ENCODE measurements around the gene MAP2K2.

DNA sequence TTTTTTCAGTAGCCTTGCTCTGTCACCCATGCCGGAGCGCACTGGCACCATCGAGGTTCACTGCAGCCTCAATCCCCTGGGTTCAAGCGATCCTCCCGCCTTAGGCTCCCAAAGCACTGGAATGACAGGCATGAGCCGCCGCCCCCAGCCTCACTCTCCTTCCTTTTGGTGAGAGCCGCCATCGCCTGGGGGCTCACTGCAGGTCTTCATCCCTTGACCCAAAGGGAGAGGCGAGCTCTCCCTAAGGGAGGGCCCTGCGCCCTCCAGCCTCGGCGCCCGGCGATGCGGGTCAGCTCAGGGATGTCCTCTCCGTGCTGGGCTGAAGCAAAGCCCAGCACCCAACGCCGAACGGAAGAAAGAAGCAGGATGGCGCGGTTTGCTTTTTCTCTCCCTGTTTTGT lies 34.0 kb downstream of the MAP2K2 start:
- TF ChIP-seq, protein P1, sequence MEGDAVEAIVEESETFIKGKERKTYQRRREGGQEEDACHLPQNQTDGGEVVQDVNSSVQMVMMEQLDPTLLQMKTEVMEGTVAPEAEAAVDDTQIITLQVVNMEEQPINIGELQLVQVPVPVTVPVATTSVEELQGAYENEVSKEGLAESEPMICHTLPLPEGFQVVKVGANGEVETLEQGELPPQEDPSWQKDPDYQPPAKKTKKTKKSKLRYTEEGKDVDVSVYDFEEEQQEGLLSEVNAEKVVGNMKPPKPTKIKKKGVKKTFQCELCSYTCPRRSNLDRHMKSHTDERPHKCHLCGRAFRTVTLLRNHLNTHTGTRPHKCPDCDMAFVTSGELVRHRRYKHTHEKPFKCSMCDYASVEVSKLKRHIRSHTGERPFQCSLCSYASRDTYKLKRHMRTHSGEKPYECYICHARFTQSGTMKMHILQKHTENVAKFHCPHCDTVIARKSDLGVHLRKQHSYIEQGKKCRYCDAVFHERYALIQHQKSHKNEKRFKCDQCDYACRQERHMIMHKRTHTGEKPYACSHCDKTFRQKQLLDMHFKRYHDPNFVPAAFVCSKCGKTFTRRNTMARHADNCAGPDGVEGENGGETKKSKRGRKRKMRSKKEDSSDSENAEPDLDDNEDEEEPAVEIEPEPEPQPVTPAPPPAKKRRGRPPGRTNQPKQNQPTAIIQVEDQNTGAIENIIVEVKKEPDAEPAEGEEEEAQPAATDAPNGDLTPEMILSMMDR (IDR thresholded peaks at IDR 0.05): no peak
- no peak for TF ChIP-seq POLR2A (IDR thresholded peaks at IDR 0.05)
- TF ChIP-seq POLR2AphosphoS5 (IDR thresholded peaks at IDR 0.05): no peak
